ENCODE results near the gene RBM4. TPM values are rescaled to one million over a fixed set of nuclear protein-coding genes. Genes with fewer than 3 reads are reported as not detected.

The RBM4 gene
- total and polyA plus RNA-seq, 9 of the 15 experiments (the other 6 are each of a cell fraction or from before 2014, with no cell fraction given): 81.6 to 233 (median 122) TPM

GRCh38 chr11:66694732-66695207 is 56.3 kb downstream of the RBM4 start (continued):
- TF ChIP-seq LCOR (CRISPR knock-in tag; IDR thresholded peaks at IDR 0.05): 0 out of 2 replicates have a peak, but pooled peaks have one; percentile 38
- no peak for TF ChIP-seq ZNF282 (CRISPR knock-in tag; IDR thresholded peaks at IDR 0.05)
- no peak for TF ChIP-seq SRSF7 (optimal IDR thresholded peaks at IDR 0.05; ENCODE audit: low read depth, low read length)
- TF ChIP-seq CEBPB (tag; IDR thresholded peaks at IDR 0.05): no peak
- no peak for TF ChIP-seq STAT6 (CRISPR knock-in tag; IDR thresholded peaks at IDR 0.05)
- peak; percentile 98 to 99 for TF ChIP-seq RAD21 (CRISPR knock-in tag; conservative IDR thresholded peaks at IDR 0.05 in 1 of 2, IDR thresholded peaks at IDR 0.05 in 1 of 2)
- TF ChIP-seq SAFB2 (IDR thresholded peaks at IDR 0.05; ENCODE audit: borderline replicate concordance, low read depth, low read length, severe bottlenecking): no peak
- TF ChIP-seq EP300 (IDR thresholded peaks at IDR 0.05; ENCODE audit: low read length): no peak
- TF ChIP-seq, protein P1, sequence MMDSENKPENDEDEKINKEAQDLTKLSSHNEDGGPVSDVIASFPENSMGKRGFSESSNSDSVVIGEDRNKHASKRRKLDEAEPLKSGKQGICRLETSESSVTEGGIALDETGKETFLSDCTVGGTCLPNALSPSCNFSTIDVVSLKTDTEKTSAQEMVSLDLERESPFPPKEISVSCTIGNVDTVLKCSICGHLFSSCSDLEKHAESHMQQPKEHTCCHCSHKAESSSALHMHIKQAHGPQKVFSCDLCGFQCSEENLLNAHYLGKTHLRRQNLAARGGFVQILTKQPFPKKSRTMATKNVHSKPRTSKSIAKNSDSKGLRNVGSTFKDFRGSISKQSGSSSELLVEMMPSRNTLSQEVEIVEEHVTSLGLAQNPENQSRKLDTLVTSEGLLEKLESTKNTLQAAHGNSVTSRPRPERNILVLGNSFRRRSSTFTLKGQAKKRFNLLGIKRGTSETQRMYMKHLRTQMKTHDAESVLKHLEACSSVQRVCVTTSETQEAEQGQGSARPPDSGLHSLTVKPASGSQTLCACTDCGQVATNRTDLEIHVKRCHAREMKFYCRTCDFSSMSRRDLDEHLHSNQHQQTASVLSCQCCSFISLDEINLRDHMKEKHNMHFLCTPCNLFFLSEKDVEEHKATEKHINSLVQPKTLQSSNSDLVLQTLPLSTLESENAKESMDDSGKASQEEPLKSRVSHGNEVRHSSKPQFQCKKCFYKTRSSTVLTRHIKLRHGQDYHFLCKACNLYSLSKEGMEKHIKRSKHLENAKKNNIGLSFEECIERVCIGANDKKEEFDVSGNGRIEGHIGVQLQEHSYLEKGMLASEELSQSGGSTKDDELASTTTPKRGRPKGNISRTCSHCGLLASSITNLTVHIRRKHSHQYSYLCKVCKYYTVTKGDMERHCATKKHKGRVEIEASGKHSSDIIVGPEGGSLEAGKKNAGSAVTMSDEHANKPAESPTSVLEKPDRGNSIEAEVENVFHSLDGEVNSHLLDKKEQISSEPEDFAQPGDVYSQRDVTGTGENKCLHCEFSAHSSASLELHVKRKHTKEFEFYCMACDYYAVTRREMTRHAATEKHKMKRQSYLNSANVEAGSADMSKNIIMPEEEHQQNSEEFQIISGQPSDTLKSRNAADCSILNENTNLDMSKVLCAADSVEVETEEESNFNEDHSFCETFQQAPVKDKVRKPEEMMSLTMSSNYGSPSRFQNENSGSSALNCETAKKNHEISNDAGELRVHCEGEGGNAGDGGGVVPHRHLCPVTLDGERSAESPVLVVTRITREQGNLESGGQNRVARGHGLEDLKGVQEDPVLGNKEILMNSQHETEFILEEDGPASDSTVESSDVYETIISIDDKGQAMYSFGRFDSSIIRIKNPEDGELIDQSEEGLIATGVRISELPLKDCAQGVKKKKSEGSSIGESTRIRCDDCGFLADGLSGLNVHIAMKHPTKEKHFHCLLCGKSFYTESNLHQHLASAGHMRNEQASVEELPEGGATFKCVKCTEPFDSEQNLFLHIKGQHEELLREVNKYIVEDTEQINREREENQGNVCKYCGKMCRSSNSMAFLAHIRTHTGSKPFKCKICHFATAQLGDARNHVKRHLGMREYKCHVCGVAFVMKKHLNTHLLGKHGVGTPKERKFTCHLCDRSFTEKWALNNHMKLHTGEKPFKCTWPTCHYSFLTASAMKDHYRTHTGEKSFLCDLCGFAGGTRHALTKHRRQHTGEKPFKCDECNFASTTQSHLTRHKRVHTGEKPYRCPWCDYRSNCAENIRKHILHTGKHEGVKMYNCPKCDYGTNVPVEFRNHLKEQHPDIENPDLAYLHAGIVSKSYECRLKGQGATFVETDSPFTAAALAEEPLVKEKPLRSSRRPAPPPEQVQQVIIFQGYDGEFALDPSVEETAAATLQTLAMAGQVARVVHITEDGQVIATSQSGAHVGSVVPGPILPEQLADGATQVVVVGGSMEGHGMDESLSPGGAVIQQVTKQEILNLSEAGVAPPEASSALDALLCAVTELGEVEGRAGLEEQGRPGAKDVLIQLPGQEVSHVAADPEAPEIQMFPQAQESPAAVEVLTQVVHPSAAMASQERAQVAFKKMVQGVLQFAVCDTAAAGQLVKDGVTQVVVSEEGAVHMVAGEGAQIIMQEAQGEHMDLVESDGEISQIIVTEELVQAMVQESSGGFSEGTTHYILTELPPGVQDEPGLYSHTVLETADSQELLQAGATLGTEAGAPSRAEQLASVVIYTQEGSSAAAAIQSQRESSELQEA (IDR thresholded peaks at IDR 0.05; ENCODE audit: low read depth): no peak
- TF ChIP-seq ZNF232 (CRISPR knock-in tag; IDR thresholded peaks at IDR 0.05): no peak
- TF ChIP-seq SETDB1 (IDR thresholded peaks at IDR 0.05; ENCODE audit: low read length): no peak
- TF ChIP-seq MBD1 (CRISPR knock-in tag; IDR thresholded peaks at IDR 0.05): no peak
- no peak for TF ChIP-seq NFIX (CRISPR knock-in tag; IDR thresholded peaks at IDR 0.05; ENCODE audit: low read depth)
- no peak for TF ChIP-seq ASH1L (IDR thresholded peaks at IDR 0.05; ENCODE audit: borderline replicate concordance, low read depth, partially characterized antibody)
- no peak for TF ChIP-seq BMI1 (IDR thresholded peaks at IDR 0.05; ENCODE audit: low read length)
- TF ChIP-seq ZNF785 (CRISPR knock-in tag; IDR thresholded peaks at IDR 0.05): no peak
